WTC11 (cell line): ENCODE data around the gene SLC12A8. TPM values are rescaled to one million over a fixed set of nuclear protein-coding genes. Genes with fewer than 3 reads are reported as not detected.
"Not testable (repeated sequence)": the region's sequence is repeated elsewhere in the genome, so short reads cannot be mapped to it uniquely, and the experiment has no call there.

Experiments used
- ATAC-seq: fragments of 200-7000 bp; cut with Tn5 transposase; 2 replicates; pipeline ENCODE4 v1.10.0; 2021; ENCODE audit warnings: mild to moderate bottlenecking, moderate library complexity
- CTCF ChIA-PET: fragments of 300-600 bp; sonication (Branson Sonifier 250); formaldehyde crosslinking; loops from one replicate; lab custom pipeline; 2021; ENCODE audit warnings: antibody characterized with exemption; lab: Charles Lee
- POLR2A ChIA-PET: fragments of 350-600 bp; sonication (Branson Sonifier 250); formaldehyde crosslinking; loops from one replicate; lab custom pipeline; 2021; ENCODE audit warnings: antibody characterized with exemption; lab: Charles Lee
- DNase-seq: peaks from one replicate; pipeline ENCODE4 v3.0.0; 2021; ENCODE audit warnings: low spot score
- H3K27ac Mint-ChIP-seq: 2 replicates; pipeline ENCODE4 v1.8.0; 2021; ENCODE audit warnings: mixed read lengths
- H3K27me3 Mint-ChIP-seq: 2 replicates; pipeline ENCODE4 v1.8.0; 2021; ENCODE audit warnings: low read depth, mild to moderate bottlenecking, moderate library complexity, mixed read lengths
- H3K36me3 Mint-ChIP-seq: 2 replicates; pipeline ENCODE4 v1.8.0; 2021; ENCODE audit warnings: mixed read lengths
- H3K4me1 Mint-ChIP-seq: 2 replicates; pipeline ENCODE4 v1.8.0; 2022; ENCODE audit warnings: mixed read lengths
- H3K4me3 Mint-ChIP-seq: 2 replicates; pipeline ENCODE4 v1.8.0; 2021; ENCODE audit warnings: mild to moderate bottlenecking, moderate library complexity, mixed read lengths
- H3K9me3 Mint-ChIP-seq: 2 replicates; pipeline ENCODE4 v1.8.0; 2021; ENCODE audit warnings: mixed read lengths
- ARID4B ChIP-seq: sonication (generic); formaldehyde crosslinking; IDR thresholded peaks from 2 replicates; pipeline ENCODE4 v1.8.0; 2023; ENCODE audit warnings: missing genetic modification reagents, mild to moderate bottlenecking, borderline replicate concordance
- CDX4 ChIP-seq: fragments of 250-450 bp; sonication (Bioruptor Pico); IDR thresholded peaks from 2 replicates; pipeline ENCODE4 v1.9.0; 2021; ENCODE audit warnings: moderate library complexity, mild to moderate bottlenecking, inconsistent platforms, borderline replicate concordance
- CREB1 ChIP-seq: sonication (generic); formaldehyde crosslinking; IDR thresholded peaks from 2 replicates; pipeline ENCODE4 v1.8.0; 2023; ENCODE audit warnings: mild to moderate bottlenecking, missing genetic modification reagents
- CREM ChIP-seq: sonication (generic); formaldehyde crosslinking; IDR thresholded peaks from 2 replicates; pipeline ENCODE4 v1.8.1; 2022; ENCODE audit warnings: mild to moderate bottlenecking, missing genetic modification reagents, moderate library complexity
- CTCF ChIP-seq: fragments of 200-600 bp; IDR thresholded peaks from 2 replicates; pipeline ENCODE4 v1.8.0; 2022; ENCODE audit warnings: antibody characterized with exemption
- FOXP4 ChIP-seq: sonication (generic); formaldehyde crosslinking; IDR thresholded peaks from 2 replicates; pipeline ENCODE4 v1.8.0; 2022; ENCODE audit warnings: mild to moderate bottlenecking, missing genetic modification reagents
- IRF2 ChIP-seq: sonication (generic); formaldehyde crosslinking; IDR thresholded peaks from 2 replicates; pipeline ENCODE4 v1.8.0; 2022; ENCODE audit warnings: low read depth, missing genetic modification reagents, borderline replicate concordance
- MAX ChIP-seq: sonication (generic); formaldehyde crosslinking; IDR thresholded peaks from 2 replicates; pipeline ENCODE4 v1.8.0; 2022; ENCODE audit warnings: mild to moderate bottlenecking, missing genetic modification reagents
- NFE2L1 ChIP-seq: sonication (generic); formaldehyde crosslinking; IDR thresholded peaks from 2 replicates; pipeline ENCODE4 v1.8.1; 2023; ENCODE audit warnings: missing genetic modification reagents
- PRDM15 ChIP-seq: sonication (generic); formaldehyde crosslinking; IDR thresholded peaks from 2 replicates; pipeline ENCODE4 v1.8.0; 2022; ENCODE audit warnings: missing genetic modification reagents
- RORB ChIP-seq: fragments of 250-450 bp; sonication (Bioruptor Pico); IDR thresholded peaks from 2 replicates; pipeline ENCODE4 v1.9.0; 2021; ENCODE audit warnings: mild to moderate bottlenecking
- SMAD3 ChIP-seq: sonication (generic); formaldehyde crosslinking; IDR thresholded peaks from 2 replicates; pipeline ENCODE4 v1.8.0; 2022; ENCODE audit warnings: missing genetic modification reagents, mild to moderate bottlenecking, borderline replicate concordance
- ZMAT4 ChIP-seq: fragments of 250-450 bp; sonication (Bioruptor Pico); IDR thresholded peaks from 2 replicates; pipeline ENCODE4 v1.9.0; 2021; ENCODE audit warnings: mild to moderate bottlenecking
- ZNF121 ChIP-seq: sonication (generic); formaldehyde crosslinking; IDR thresholded peaks from 2 replicates; pipeline ENCODE4 v1.8.0; 2023; ENCODE audit warnings: missing genetic modification reagents
- ZNF219 ChIP-seq: sonication (generic); formaldehyde crosslinking; IDR thresholded peaks from 2 replicates; pipeline ENCODE4 v1.8.0; 2023; ENCODE audit warnings: missing genetic modification reagents, mild to moderate bottlenecking, borderline replicate concordance
- ZNF263 ChIP-seq: sonication (generic); formaldehyde crosslinking; IDR thresholded peaks from 2 replicates; pipeline ENCODE4 v1.8.1; 2022; ENCODE audit warnings: low read depth, mild to moderate bottlenecking, moderate library complexity, missing genetic modification reagents
- ZNF317 ChIP-seq: sonication (generic); formaldehyde crosslinking; IDR thresholded peaks from 2 replicates; pipeline ENCODE4 v1.8.1; 2023; ENCODE audit warnings: low read depth, mild to moderate bottlenecking, moderate library complexity, missing genetic modification reagents, borderline replicate concordance
- ZNF396 ChIP-seq: fragments of 250-450 bp; sonication (Bioruptor Pico); IDR thresholded peaks from 2 replicates; pipeline ENCODE4 v1.8.0; 2021; ENCODE audit warnings: mild to moderate bottlenecking, moderate library complexity, borderline replicate concordance
- ZNF532 ChIP-seq: fragments of 250-450 bp; sonication (Bioruptor Pico); IDR thresholded peaks from 2 replicates; pipeline ENCODE4 v1.9.0; 2021; ENCODE audit warnings: mild to moderate bottlenecking, borderline replicate concordance
- total RNA-seq: library from RNA; stranded (reverse); gene quantifications from 3 replicates; pipeline ENCODE4 v1.2.3, GENCODE V29; 2021

Gene SLC12A8
- total RNA-seq, 1 experiment from 2014 or later, result 9.1 TPM

GRCh38 chr3:125083776-125084175, 128.8 kb downstream of the SLC12A8 start:
- TF ChIP-seq MAX (no peak), ZNF219 (CRISPR knock-in tag) (no peak), ZNF317 (no peak), SMAD3 (no peak), IRF2 (CRISPR knock-in tag) (no peak), ARID4B (no peak), ZNF121 (CRISPR knock-in tag) (no peak), PRDM15 (no peak), CREM (CRISPR knock-in tag) (no peak), ZMAT4 (CRISPR knock-in tag) (no peak), NFE2L1 (no peak), ZNF396 (CRISPR knock-in tag) (no peak), CTCF (no peak), ZNF532 (CRISPR knock-in tag) (no peak), FOXP4 (CRISPR knock-in tag) (no peak), CDX4 (CRISPR knock-in tag) (no peak), ZNF263 (CRISPR knock-in tag) (no peak), CREB1 (CRISPR knock-in tag) (no peak), RORB (no peak)
- H3K36me3 Mint-ChIP-seq, result no peaks in the 10 kb centered on the region; the same call in 1 of the 2 replicates
- H3K27me3 Mint-ChIP-seq, result no peaks in the 10 kb centered on the region
- POLR2A ChIA-PET, result interaction anchor here (0.7 kb wide), 1 partner anchor 426 kb away, joined by 3 read pairs; no protein-coding TSS in a partner anchor
- no peak for DNase-seq
- no peak overlapping the region for H3K4me3 Mint-ChIP-seq
- no peak for ATAC-seq
- H3K9me3 Mint-ChIP-seq, result no peaks in the 10 kb centered on the region
- H3K4me1 Mint-ChIP-seq, result no peaks in the 10 kb centered on the region
- no peak overlapping the region for H3K27ac Mint-ChIP-seq
- CTCF ChIA-PET, result interaction anchor here (1.7 kb wide), 1 partner anchor 80 kb away, joined by 3 read pairs; no protein-coding TSS in a partner anchor

- CTCF ChIA-PET, H3K27ac Mint-ChIP-seq, POLR2A ChIA-PET, H3K4me1 Mint-ChIP-seq, H3K27me3 Mint-ChIP-seq, ATAC-seq, DNase-seq, H3K9me3 Mint-ChIP-seq, H3K36me3 Mint-ChIP-seq, H3K4me3 Mint-ChIP-seq: not testable (repeated sequence)
Observed at GRCh38 chr3:125082339-125082738, 130.2 kb downstream of the SLC12A8 start.
